GM23338 (cell line): ENCODE data around the gene ZNF805. TPM values are rescaled to one million over a fixed set of nuclear protein-coding genes. Genes with fewer than 3 reads are reported as not detected.
"Not testable (repeated sequence)": the region's sequence is repeated elsewhere in the genome, so short reads cannot be mapped to it uniquely, and the experiment has no call there.

Experiments
- ATAC-seq: fragments of 200-7000 bp; cut with Tn5 transposase; 3 replicates; pipeline ENCODE4 v1.9.1; 2020
- DNase-seq: peaks from one replicate; pipeline ENCODE4 v3.0.0-alpha.2; 2015; ENCODE audit warnings: low spot score
- H2AFZ ChIP-seq: fragments of 200-600 bp; sonication (generic); 2 replicates; pipeline ENCODE4 v1.8.0; 2016; ENCODE audit warnings: antibody characterized with exemption, mild to moderate bottlenecking, moderate library complexity
- H3F3A ChIP-seq: fragments of 200-600 bp; sonication (generic); replicated peaks from 2 replicates; pipeline ENCODE4 v1.8.0; 2017; ENCODE audit warnings: antibody characterized with exemption, mixed run types, low read depth
- H3K27ac ChIP-seq: fragments of 200-600 bp; sonication (generic); 2 replicates; pipeline ENCODE4 v1.6.1; 2016; ENCODE audit warnings: low read depth
- H3K27me3 ChIP-seq: fragments of 200-600 bp; sonication (generic); 2 replicates; pipeline ENCODE4 v1.8.0; 2016; ENCODE audit warnings: mild to moderate bottlenecking, mixed run types, moderate library complexity; ENCODE audit not compliant: insufficient read depth
- H3K36me3 ChIP-seq: fragments of 200-600 bp; sonication (generic); 2 replicates; pipeline ENCODE4 v1.8.0; 2016; ENCODE audit warnings: mild to moderate bottlenecking; ENCODE audit not compliant: insufficient read depth
- H3K4me1 ChIP-seq: fragments of 200-600 bp; sonication (generic); 2 replicates; pipeline ENCODE4 v1.8.0; 2016; ENCODE audit warnings: mild to moderate bottlenecking, moderate library complexity; ENCODE audit not compliant: insufficient read depth
- H3K4me2 ChIP-seq: fragments of 200-600 bp; sonication (generic); 2 replicates; pipeline ENCODE4 v1.7.1; 2017; ENCODE audit warnings: mixed run types
- H3K4me3 ChIP-seq: fragments of 200-600 bp; sonication (generic); 2 replicates; pipeline ENCODE4 v1.6.1; 2016; ENCODE audit warnings: mixed run types
- H3K79me2 ChIP-seq: fragments of 200-600 bp; sonication (generic); replicated peaks from 2 replicates; pipeline ENCODE4 v1.8.0; 2017; ENCODE audit warnings: mild to moderate bottlenecking; ENCODE audit not compliant: insufficient read depth
- H3K9me2 ChIP-seq: fragments of 200-600 bp; sonication (generic); 2 replicates; pipeline ENCODE4 v1.8.0; 2017; ENCODE audit not compliant: insufficient read depth
- H4K20me1 ChIP-seq: fragments of 200-600 bp; sonication (generic); replicated peaks from 2 replicates; pipeline ENCODE4 v1.8.0; 2017; ENCODE audit warnings: mild to moderate bottlenecking; ENCODE audit not compliant: insufficient read depth
- H3K27ac Mint-ChIP-seq: 2 replicates; pipeline ENCODE4 v1.8.0; 2020; ENCODE audit warnings: inconsistent platforms, mild to moderate bottlenecking, moderate library complexity, mixed read lengths
- H3K27me3 Mint-ChIP-seq: 3 replicates; pipeline ENCODE4 v1.8.0; 2022; ENCODE audit warnings: low read depth, mild to moderate bottlenecking, moderate library complexity, mixed read lengths, inconsistent platforms; ENCODE audit not compliant: insufficient read depth, poor library complexity
- H3K36me3 Mint-ChIP-seq: 3 replicates; pipeline ENCODE4 v1.8.0; 2021; ENCODE audit warnings: low read depth, mild to moderate bottlenecking, inconsistent platforms, moderate library complexity, mixed read lengths
- H3K4me1 Mint-ChIP-seq: 3 replicates; pipeline ENCODE4 v1.8.0; 2020; ENCODE audit warnings: mild to moderate bottlenecking, inconsistent platforms, mixed read lengths
- H3K4me3 Mint-ChIP-seq: 3 replicates; pipeline ENCODE4 v1.8.0; 2021; ENCODE audit warnings: moderate library complexity, mild to moderate bottlenecking, inconsistent platforms, mixed read lengths
- H3K9me3 Mint-ChIP-seq: 3 replicates; pipeline ENCODE4 v1.8.0; 2020; ENCODE audit warnings: moderate library complexity, mild to moderate bottlenecking, inconsistent platforms, mixed read lengths
- CREB1 ChIP-seq: fragments of 250-450 bp; sonication (Bioruptor Pico); IDR thresholded peaks from 2 replicates; pipeline ENCODE4 v1.5.0; 2020; ENCODE audit warnings: low read depth, mild to moderate bottlenecking, moderate library complexity
- CTCF ChIP-seq, 2 experiments: fragments of 200-600 bp in 1 of 2; sonication (generic) in 1 of 2; conservative IDR thresholded peaks; 2 replicates each; pipeline versions ENCODE4 v1.5.1 to v1.6.1; 2016 to 2017; ENCODE audit warnings: antibody characterized with exemption in 2 of 2, low read depth in 2 of 2, mild to moderate bottlenecking in 2 of 2, moderate library complexity in 1 of 2
- EZH2phosphoT487 ChIP-seq: fragments of 200-600 bp; sonication (generic); IDR thresholded peaks from one replicate; pipeline ENCODE4 v1.8.1; 2018; ENCODE audit warnings: antibody characterized with exemption; ENCODE audit not compliant: unreplicated experiment
- JUNB ChIP-seq: IDR thresholded peaks from one replicate; pipeline ENCODE4 v1.6.1; 2016; ENCODE audit warnings: antibody characterized with exemption; ENCODE audit not compliant: unreplicated experiment
- POLR2AphosphoS5 ChIP-seq: IDR thresholded peaks from 2 replicates; pipeline ENCODE4 v1.6.1; 2016; ENCODE audit warnings: antibody characterized with exemption, low read depth
- REST ChIP-seq: IDR thresholded peaks from one replicate; pipeline ENCODE4 v1.6.1; 2018; ENCODE audit warnings: antibody characterized with exemption; ENCODE audit not compliant: unreplicated experiment
- ZNF114 ChIP-seq: fragments of 250-450 bp; sonication (Bioruptor Pico); IDR thresholded peaks from 2 replicates; pipeline ENCODE4 v1.5.0; 2020; ENCODE audit warnings: mild to moderate bottlenecking, moderate library complexity
- polyA plus RNA-seq: library from polyadenylated mRNA; unstranded; fragments of >200 nt; fragmentation: Nextera tagmentation; extraction: Ambion mirVana; gene quantifications from 2 replicates; pipeline ENCODE4 v1.2.1, GENCODE V29; 2016
- total RNA-seq: library from RNA; depleted of rRNA; stranded (reverse); fragments of >200 nt; shearing (Covaris generic); gene quantifications from 2 replicates; pipeline ENCODE4 v1.2.3, GENCODE V29; 2014
- TF ChIP-seq, protein P1 (sequence below): IDR thresholded peaks from 2 replicates; pipeline ENCODE4 v1.6.1; 2016; ENCODE audit warnings: antibody characterized with exemption

Gene ZNF805
- total and polyA plus RNA-seq, 2 experiments from 2014 or later: 1.7 to 19.0 TPM

DNA sequence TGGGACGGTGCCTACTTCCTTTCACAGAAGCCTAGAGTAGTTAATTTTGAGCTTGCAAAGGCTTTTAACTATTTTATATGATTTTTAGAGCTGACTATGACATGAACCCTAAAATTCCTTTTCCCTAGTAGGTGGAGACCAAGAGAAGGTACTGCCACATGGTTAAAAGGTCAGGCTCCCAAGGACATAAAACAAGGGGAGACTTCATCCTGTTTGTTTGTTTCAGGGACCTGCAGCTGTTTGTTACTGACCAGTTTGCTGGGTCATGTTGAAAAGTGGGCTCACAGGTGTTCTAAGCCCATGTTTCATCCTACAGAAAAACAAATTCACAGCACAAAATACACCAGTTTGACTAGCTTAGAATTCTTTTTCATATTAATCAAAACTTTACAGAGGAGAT is 36.0 kb downstream of the ZNF805 start (continued):
- TF ChIP-seq REST (no peak), CREB1 (no peak), CTCF (conservative IDR thresholded peaks at IDR 0.05; ENCODE audit: low read depth in 2 of 2) (no peak), ZNF114 (CRISPR knock-in tag) (no peak), JUNB (no peak), POLR2AphosphoS5 (no peak), EZH2phosphoT487 (no peak)
- TF ChIP-seq, protein P1, sequence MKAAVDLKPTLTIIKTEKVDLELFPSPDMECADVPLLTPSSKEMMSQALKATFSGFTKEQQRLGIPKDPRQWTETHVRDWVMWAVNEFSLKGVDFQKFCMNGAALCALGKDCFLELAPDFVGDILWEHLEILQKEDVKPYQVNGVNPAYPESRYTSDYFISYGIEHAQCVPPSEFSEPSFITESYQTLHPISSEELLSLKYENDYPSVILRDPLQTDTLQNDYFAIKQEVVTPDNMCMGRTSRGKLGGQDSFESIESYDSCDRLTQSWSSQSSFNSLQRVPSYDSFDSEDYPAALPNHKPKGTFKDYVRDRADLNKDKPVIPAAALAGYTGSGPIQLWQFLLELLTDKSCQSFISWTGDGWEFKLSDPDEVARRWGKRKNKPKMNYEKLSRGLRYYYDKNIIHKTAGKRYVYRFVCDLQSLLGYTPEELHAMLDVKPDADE: no peak

- H3K4me2 ChIP-seq, H3K27me3 Mint-ChIP-seq, H3K9me2 ChIP-seq, H3K4me3 ChIP-seq, H3K27ac Mint-ChIP-seq, DNase-seq, ATAC-seq, H3K36me3 ChIP-seq, H3K27me3 ChIP-seq, H3K9me3 Mint-ChIP-seq, H3K27ac ChIP-seq, H2AFZ ChIP-seq, H3F3A ChIP-seq, H3K4me3 Mint-ChIP-seq: not testable (repeated sequence)
- Mint-ChIP-seq H3K36me3 (peaks cover 24% of the 10 kb centered on the region), H3K4me1 (peaks cover 11% of the 10 kb centered on the region)
- peaks cover 20% of the 10 kb centered on the region; the same call in 1 of the 2 replicates for H4K20me1 ChIP-seq
- peaks cover 13% of the 10 kb centered on the region for H3K4me1 ChIP-seq
- H3K79me2 ChIP-seq: peaks cover 31% of the 10 kb centered on the region
Observed at GRCh38 chr19:57278481-57278880, 38.0 kb downstream of the ZNF805 start.
